ENCODE measurements around the gene CEP128.

GRCh38 chr14:80572666-80573065, 368.9 kb downstream of the CEP128 start:
- TF ChIP-seq CTCF (conservative IDR thresholded peaks at IDR 0.05; ENCODE audit: low read depth, low read length): no peak
- TF ChIP-seq EZH2 (IDR thresholded peaks at IDR 0.05; ENCODE audit: borderline replicate concordance, low read depth, low read length, poor library complexity, severe bottlenecking): no peak

Measured in A673 (cell line).